ENCODE results near the gene TMEM59L.

DNA sequence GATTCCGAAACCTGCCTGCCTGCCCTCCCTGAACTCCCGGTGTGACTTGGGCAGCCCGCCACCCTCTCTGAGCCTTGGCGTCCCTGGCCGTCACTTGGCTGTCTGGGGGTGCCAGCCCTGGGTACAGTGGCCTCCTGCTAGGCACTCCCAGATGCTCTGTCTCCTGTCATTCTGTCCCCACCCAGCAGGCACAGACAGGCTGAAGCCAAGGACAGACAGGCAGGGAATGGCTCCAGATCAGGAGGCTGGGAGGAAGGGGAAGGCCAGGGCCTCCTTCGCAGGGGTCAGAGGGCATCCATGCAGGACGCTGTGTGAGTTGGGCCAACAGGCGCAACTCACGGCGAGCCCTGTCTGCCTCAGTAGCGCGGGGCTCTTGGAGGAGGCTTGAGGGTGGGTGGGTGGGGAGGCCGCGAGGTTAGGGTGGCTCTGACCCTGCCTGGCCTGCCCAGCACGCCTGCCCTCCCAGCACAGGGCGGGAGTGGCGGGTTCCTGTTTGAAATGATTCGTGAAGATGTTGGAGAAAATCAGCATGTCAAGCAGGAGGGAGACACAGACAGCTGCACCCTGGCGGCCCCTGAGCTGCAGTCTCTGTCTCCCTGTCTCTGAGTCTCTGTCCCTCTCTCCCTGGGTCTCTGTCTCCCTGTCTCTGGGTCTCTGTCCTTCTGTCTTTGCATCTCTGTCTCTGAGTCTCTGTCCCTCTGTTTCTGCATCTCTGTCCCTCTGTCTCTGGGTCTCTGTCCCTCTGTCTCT lies 43.8 kb downstream of the TMEM59L start:
- TF ChIP-seq, protein P1, sequence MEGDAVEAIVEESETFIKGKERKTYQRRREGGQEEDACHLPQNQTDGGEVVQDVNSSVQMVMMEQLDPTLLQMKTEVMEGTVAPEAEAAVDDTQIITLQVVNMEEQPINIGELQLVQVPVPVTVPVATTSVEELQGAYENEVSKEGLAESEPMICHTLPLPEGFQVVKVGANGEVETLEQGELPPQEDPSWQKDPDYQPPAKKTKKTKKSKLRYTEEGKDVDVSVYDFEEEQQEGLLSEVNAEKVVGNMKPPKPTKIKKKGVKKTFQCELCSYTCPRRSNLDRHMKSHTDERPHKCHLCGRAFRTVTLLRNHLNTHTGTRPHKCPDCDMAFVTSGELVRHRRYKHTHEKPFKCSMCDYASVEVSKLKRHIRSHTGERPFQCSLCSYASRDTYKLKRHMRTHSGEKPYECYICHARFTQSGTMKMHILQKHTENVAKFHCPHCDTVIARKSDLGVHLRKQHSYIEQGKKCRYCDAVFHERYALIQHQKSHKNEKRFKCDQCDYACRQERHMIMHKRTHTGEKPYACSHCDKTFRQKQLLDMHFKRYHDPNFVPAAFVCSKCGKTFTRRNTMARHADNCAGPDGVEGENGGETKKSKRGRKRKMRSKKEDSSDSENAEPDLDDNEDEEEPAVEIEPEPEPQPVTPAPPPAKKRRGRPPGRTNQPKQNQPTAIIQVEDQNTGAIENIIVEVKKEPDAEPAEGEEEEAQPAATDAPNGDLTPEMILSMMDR (IDR thresholded peaks at IDR 0.05), result no peak
- TF ChIP-seq EZH2 (IDR thresholded peaks at IDR 0.05; ENCODE audit: borderline replicate concordance, insufficient read depth, low read depth, low read length, poor library complexity, severe bottlenecking), result no peak
